SK-N-SH (cell line): ENCODE results near the gene LSM14A. TPM values are rescaled to one million over a fixed set of nuclear protein-coding genes. Genes with fewer than 3 reads are reported as not detected.
A peak's percentile ranks its signal among the peaks of the same experiment; 100 is the strongest.

Source experiments
- CTCF ChIA-PET: fragments of 300-600, 350-600 bp; formaldehyde crosslinking; extraction: SDS; loops from one replicate; lab custom pipeline; 2021; lab: Yijun Ruan, JAX
- POLR2A ChIA-PET: fragments of 350-600 bp; sonication (Branson Sonifier 250); formaldehyde crosslinking; extraction: SDS; loops from one replicate; lab custom pipeline; 2020; ENCODE audit warnings: antibody characterized with exemption, inconsistent platforms; lab: Yijun Ruan, JAX
- DNase-seq: peaks from one replicate; pipeline ENCODE4 v3.0.0; 2012
- H2AFZ ChIP-seq: fragments of 200-600 bp; sonication (generic); 2 replicates; pipeline ENCODE4 v1.8.1; 2016; ENCODE audit warnings: antibody characterized with exemption, mild to moderate bottlenecking, low read depth
- H3F3A ChIP-seq: fragments of 200-600 bp; sonication (generic); replicated peaks from 2 replicates; pipeline ENCODE3; 2016; ENCODE audit warnings: antibody characterized with exemption, mild to moderate bottlenecking; ENCODE audit not compliant: insufficient read depth
- H3K27ac ChIP-seq, 2 experiments: fragments of 200-500 bp in 1 of 2; fragments of 200-600 bp in 1 of 2; sonication (Bioruptor generic) in 1 of 2; sonication (generic), shearing (Covaris generic) in 1 of 2; 2 replicates each; pipeline versions ENCODE4 v1.5.1 to v1.6.1; 2014 to 2016; ENCODE audit warnings: low read depth in 2 of 2, inconsistent platforms in 1 of 2, low read length in 1 of 2, mild to moderate bottlenecking in 1 of 2, mixed read lengths in 1 of 2
- H3K27me3 ChIP-seq: fragments of 200-600 bp; sonication (generic), shearing (Covaris generic); 2 replicates; pipeline ENCODE4 v1.6.1; 2016; ENCODE audit warnings: mixed run types; ENCODE audit not compliant: insufficient read depth
- H3K36me3 ChIP-seq, 2 experiments: fragments of 200-500 bp in 1 of 2; fragments of 200-600 bp in 1 of 2; sonication (Bioruptor generic) in 1 of 2; sonication (generic) in 1 of 2; replicated peaks in 1 of 2; 2 replicates each; pipeline versions ENCODE3 to v1.5.1; 2014 to 2016; ENCODE audit warnings: low read length in 1 of 2, mild to moderate bottlenecking in 1 of 2; ENCODE audit not compliant: insufficient read depth in 2 of 2, control insufficient read depth in 1 of 2
- H3K4me1 ChIP-seq, 2 experiments: fragments of 200-500 bp in 1 of 2; fragments of 200-600 bp in 1 of 2; sonication (Bioruptor generic) in 1 of 2; sonication (generic), shearing (Covaris generic) in 1 of 2; 2 replicates each; pipeline versions ENCODE4 v1.5.1 to v1.6.1; 2014 to 2016; ENCODE audit warnings: low read depth in 1 of 2, low read length in 1 of 2, mixed run types in 1 of 2; ENCODE audit not compliant: insufficient read depth in 2 of 2, control insufficient read depth in 1 of 2
- H3K4me2 ChIP-seq: fragments of 200-600 bp; sonication (generic), shearing (Covaris generic); 2 replicates; pipeline ENCODE4 v1.6.1; 2017; ENCODE audit warnings: mixed run types
- H3K4me3 ChIP-seq, 2 experiments: fragments of 200-500 bp in 1 of 2; fragments of 200-600 bp in 1 of 2; sonication (Bioruptor generic) in 1 of 2; sonication (generic), shearing (Covaris generic) in 1 of 2; 2 replicates each; pipeline versions ENCODE4 v1.5.1 to v1.8.1; 2014 to 2016; ENCODE audit warnings: low read depth in 2 of 2, inconsistent platforms in 1 of 2, low read length in 1 of 2, mild to moderate bottlenecking in 1 of 2, mixed read lengths in 1 of 2, moderate library complexity in 1 of 2
- H3K79me2 ChIP-seq: fragments of 200-600 bp; sonication (generic); 2 replicates; pipeline ENCODE4 v1.8.1; 2017; ENCODE audit warnings: mild to moderate bottlenecking; ENCODE audit not compliant: insufficient read depth
- H3K9ac ChIP-seq: fragments of 200-600 bp; sonication (generic); 2 replicates; pipeline ENCODE4 v1.6.1; 2017; ENCODE audit warnings: mixed run types
- H3K9me2 ChIP-seq: fragments of 200-600 bp; sonication (generic); 2 replicates; pipeline ENCODE4 v1.6.1; 2017; ENCODE audit warnings: mixed run types
- H3K9me3 ChIP-seq: fragments of 200-600 bp; sonication (generic); 2 replicates; pipeline ENCODE4 v1.6.1; 2017; ENCODE audit warnings: mixed run types, mild to moderate bottlenecking, moderate library complexity
- H4K20me1 ChIP-seq: fragments of 200-600 bp; sonication (generic); 2 replicates; pipeline ENCODE4 v1.6.1; 2017; ENCODE audit warnings: mild to moderate bottlenecking, mixed run types; ENCODE audit not compliant: insufficient read depth
- CHD2 ChIP-seq: fragments of 150-350 bp; IDR thresholded peaks from 2 replicates; pipeline ENCODE4 v1.6.1; 2018; ENCODE audit warnings: low read length; ENCODE audit not compliant: partially characterized antibody
- ELF1 ChIP-seq: IDR thresholded peaks from 2 replicates; pipeline ENCODE4 v1.4.0; 2012
- EZH2phosphoT487 ChIP-seq: fragments of 200-600 bp; sonication (generic); IDR thresholded peaks from 2 replicates; pipeline ENCODE4 v1.6.1; 2017; ENCODE audit warnings: low read depth, mixed run types, mild to moderate bottlenecking, antibody characterized with exemption, moderate library complexity, borderline replicate concordance
- FOSL2 ChIP-seq: IDR thresholded peaks from 2 replicates; pipeline ENCODE4 v1.4.0; 2012; ENCODE audit warnings: low read depth, mild to moderate bottlenecking, moderate library complexity, borderline replicate concordance
- FOXJ3 ChIP-seq: sonication (generic); formaldehyde crosslinking; IDR thresholded peaks from 2 replicates; pipeline ENCODE4 v1.5.1; 2020; ENCODE audit warnings: mild to moderate bottlenecking, missing genetic modification reagents
- GABPA ChIP-seq: IDR thresholded peaks from 2 replicates; pipeline ENCODE4 v1.4.0; 2012; ENCODE audit warnings: low read depth, mild to moderate bottlenecking
- GATA2 ChIP-seq: sonication (generic); formaldehyde crosslinking; IDR thresholded peaks from 2 replicates; pipeline ENCODE4 v1.5.0; 2020; ENCODE audit warnings: mild to moderate bottlenecking, missing genetic modification reagents
- MEF2A ChIP-seq: IDR thresholded peaks from 2 replicates; pipeline ENCODE4 v1.4.0; 2012; ENCODE audit warnings: low read depth, borderline replicate concordance
- MXI1 ChIP-seq: IDR thresholded peaks from 2 replicates; pipeline ENCODE4 v1.6.1; 2012; ENCODE audit warnings: mild to moderate bottlenecking, low read depth, low read length, improper control_type of control experiment
- NFIC ChIP-seq: IDR thresholded peaks from 2 replicates; pipeline ENCODE4 v1.4.0; 2012; ENCODE audit warnings: borderline replicate concordance
- RFX5 ChIP-seq: IDR thresholded peaks from 2 replicates; pipeline ENCODE4 v1.6.1; 2012; ENCODE audit warnings: mild to moderate bottlenecking, improper control_type of control experiment, low read length
- WGBS: methylation state at CpG from one replicate; pipeline ENCODE4 v1.1.6; 2017; ENCODE audit warnings: low lambda C conversion rate; 5-methylcytosine and 5-hydroxymethylcytosine counted together
- polyA plus RNA-seq, 3 experiments: library from polyadenylated mRNA; depleted of rRNA; stranded (reverse); fragments of >200 nt; gene quantifications; 2 replicates each; pipeline ENCODE4 v1.2.3, GENCODE V29; 2012
- TF ChIP-seq, protein P1 (sequence below): IDR thresholded peaks from 2 replicates; pipeline ENCODE4 v1.4.0; 2012; ENCODE audit warnings: low read depth
- TF ChIP-seq, protein P2 (sequence below): IDR thresholded peaks from 2 replicates; pipeline ENCODE4; 2012
- TF ChIP-seq, protein P3 (sequence below): IDR thresholded peaks from 2 replicates; pipeline ENCODE4 v1.4.0; 2012; ENCODE audit warnings: low read depth, borderline replicate concordance

LSM14A gene
- polyA plus RNA-seq, 1 of the 3 experiments (the other 2 are of a cell fraction): 87.7 TPM

DNA sequence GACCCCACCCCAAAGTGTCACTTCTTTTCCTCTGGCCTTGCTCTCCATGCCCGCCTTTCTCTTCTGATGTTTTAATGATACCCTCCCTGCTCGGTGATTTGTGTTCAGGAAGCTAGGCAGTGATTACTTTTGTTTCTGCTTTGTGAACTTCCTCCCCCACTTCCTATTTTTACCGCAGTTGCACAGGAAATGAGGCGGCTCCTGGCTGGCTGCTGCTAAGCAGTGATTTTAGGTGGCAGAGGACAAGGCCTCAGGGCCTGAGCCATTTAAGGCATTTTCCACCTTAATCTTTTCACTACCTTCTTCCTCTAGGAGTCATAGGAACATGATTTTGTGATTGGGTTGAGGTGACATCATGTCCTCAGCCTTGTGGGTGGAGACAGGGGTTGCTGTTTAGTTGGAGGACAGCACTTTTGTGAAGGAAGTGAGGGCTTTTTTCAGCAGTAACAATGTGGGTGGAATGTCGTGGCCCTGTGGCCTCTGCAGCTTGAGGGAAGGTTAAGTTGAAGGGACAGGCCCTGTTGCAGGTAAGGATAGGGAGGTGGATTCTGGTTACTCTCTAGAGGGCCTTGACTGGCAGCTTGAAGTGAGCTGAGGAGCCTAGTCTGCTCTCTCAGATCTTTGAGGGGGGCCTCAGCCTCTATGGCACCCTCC lies 97.8 kb downstream of the LSM14A start:
- H3K9me2 ChIP-seq: no peaks in the 10 kb centered on the region
- H3K4me1 ChIP-seq: peaks cover 7 to 43% of the 10 kb centered on the region in 2 experiments; a peak in 3 of 4 replicates
- H3K36me3 ChIP-seq: no peaks in the 10 kb centered on the region
- H3K27me3 ChIP-seq: no peaks in the 10 kb centered on the region
- peak overlapping the region in 1 of 2 experiments; percentile 23; a peak in 1 of 4 replicates for H3K4me3 ChIP-seq
- TF ChIP-seq EZH2phosphoT487 (no peak), CHD2 (no peak), ELF1 (peak; percentile 56; the same call in 1 of the 2 replicates), GABPA (peak; percentile 57)
- TF ChIP-seq, protein P1, sequence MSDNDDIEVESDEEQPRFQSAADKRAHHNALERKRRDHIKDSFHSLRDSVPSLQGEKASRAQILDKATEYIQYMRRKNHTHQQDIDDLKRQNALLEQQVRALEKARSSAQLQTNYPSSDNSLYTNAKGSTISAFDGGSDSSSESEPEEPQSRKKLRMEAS: 0 out of 2 replicates have a peak, but pooled peaks have one; percentile 12
- TF ChIP-seq, protein P2, sequence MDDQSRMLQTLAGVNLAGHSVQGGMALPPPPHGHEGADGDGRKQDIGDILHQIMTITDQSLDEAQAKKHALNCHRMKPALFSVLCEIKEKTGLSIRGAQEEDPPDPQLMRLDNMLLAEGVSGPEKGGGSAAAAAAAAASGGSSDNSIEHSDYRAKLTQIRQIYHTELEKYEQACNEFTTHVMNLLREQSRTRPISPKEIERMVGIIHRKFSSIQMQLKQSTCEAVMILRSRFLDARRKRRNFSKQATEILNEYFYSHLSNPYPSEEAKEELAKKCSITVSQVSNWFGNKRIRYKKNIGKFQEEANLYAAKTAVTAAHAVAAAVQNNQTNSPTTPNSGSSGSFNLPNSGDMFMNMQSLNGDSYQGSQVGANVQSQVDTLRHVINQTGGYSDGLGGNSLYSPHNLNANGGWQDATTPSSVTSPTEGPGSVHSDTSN: no peak
- TF ChIP-seq, protein P3, sequence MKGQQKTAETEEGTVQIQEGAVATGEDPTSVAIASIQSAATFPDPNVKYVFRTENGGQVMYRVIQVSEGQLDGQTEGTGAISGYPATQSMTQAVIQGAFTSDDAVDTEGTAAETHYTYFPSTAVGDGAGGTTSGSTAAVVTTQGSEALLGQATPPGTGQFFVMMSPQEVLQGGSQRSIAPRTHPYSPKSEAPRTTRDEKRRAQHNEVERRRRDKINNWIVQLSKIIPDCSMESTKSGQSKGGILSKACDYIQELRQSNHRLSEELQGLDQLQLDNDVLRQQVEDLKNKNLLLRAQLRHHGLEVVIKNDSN: no peak
- peaks cover 37% of the 10 kb centered on the region for H3F3A ChIP-seq
- POLR2A ChIA-PET: no interaction called here
- DNase-seq: no peak
- 56% methylated on average over 5 of the region's 5 CpGs for WGBS
- no peaks in the 10 kb centered on the region for H4K20me1 ChIP-seq
- H3K27ac ChIP-seq: peak overlapping the region; percentile 35 to 78; a peak in 3 of 4 replicates
- peaks cover 82% of the 10 kb centered on the region for H3K79me2 ChIP-seq
- H3K9me3 ChIP-seq: no peaks in the 10 kb centered on the region
- CTCF ChIA-PET: interaction anchor here (1.6 kb wide), 1 partner anchor 49 kb away, joined by 4 read pairs; no protein-coding TSS in a partner anchor
- peak overlapping the region; percentile 57 for H3K9ac ChIP-seq
- H3K4me2 ChIP-seq: peak overlapping the region; percentile 54
- peak overlapping the region; percentile 68 for H2AFZ ChIP-seq

DNA sequence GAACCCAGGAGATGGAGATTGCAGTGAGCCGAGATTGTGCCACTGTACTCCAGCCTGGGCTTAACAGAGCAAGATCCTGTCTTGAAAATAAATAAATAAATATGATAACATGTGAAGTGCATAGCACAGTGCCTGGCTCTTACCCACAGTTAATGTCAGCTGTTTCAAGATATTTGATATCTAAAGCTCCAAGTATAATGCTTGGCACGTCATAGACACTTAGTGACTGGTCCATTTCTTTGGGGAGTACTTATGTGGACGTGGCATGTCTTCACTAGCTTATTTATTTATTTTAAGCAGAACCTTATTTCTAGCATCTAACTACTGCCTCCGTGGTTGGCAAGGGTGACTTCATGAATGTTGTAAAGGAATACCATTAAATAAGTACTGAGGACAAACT lies 100.8 kb downstream of the LSM14A start:
- H3K4me3 ChIP-seq: no peak overlapping the region
- no peak for DNase-seq
- CTCF ChIA-PET: no interaction called here
- WGBS: 94% methylated on average over 4 of the region's 4 CpGs
- H3K27ac ChIP-seq: peak overlapping the region in 1 of 2 experiments; percentile 94; a peak in 2 of 4 replicates
- TF ChIP-seq MEF2A: no peak
- TF ChIP-seq NFIC: no peak
- TF ChIP-seq, protein P3: no peak
- no peak for TF ChIP-seq MXI1
- no peak for TF ChIP-seq CHD2
- no peak for TF ChIP-seq FOSL2
- TF ChIP-seq GATA2: no peak
- no peak for TF ChIP-seq RFX5
- TF ChIP-seq, protein P1: no peak
- no peak for TF ChIP-seq FOXJ3 (CRISPR knock-in tag)
- no peak overlapping the region for H2AFZ ChIP-seq
- H3K79me2 ChIP-seq: peaks cover 79% of the 10 kb centered on the region
- peaks cover 44% of the 10 kb centered on the region for H3F3A ChIP-seq
- H3K9ac ChIP-seq: no peak overlapping the region
- H4K20me1 ChIP-seq: no peaks in the 10 kb centered on the region
- no peaks in the 10 kb centered on the region for H3K9me3 ChIP-seq
- H3K4me1 ChIP-seq: peaks cover 5 to 52% of the 10 kb centered on the region in 2 experiments; a peak in 3 of 4 replicates
- no peaks in the 10 kb centered on the region for H3K27me3 ChIP-seq
- no peak overlapping the region for H3K4me2 ChIP-seq
- no peaks in the 10 kb centered on the region for H3K36me3 ChIP-seq
- H3K9me2 ChIP-seq: no peaks in the 10 kb centered on the region
- POLR2A ChIA-PET: no interaction called here
